Natural killer cell treated with Interleukin-12 subunit alpha and Interleukin-12 subunit beta and Interleukin-15 and Interleukin-18, amount 100 ng/mL, for 72 hours (primary cell): ENCODE data around the gene PACC1. TPM values are rescaled to one million over a fixed set of nuclear protein-coding genes. Genes with fewer than 3 reads are reported as not detected.
"Not testable (repeated sequence)": the region's sequence is repeated elsewhere in the genome, so short reads cannot be mapped to it uniquely, and the experiment has no call there.

ENCODE experiments used
- ATAC-seq, 2 donors: fragments of 150-1000 bp; cut with Tn5 transposase in 1 of 2; sonication (Bioruptor Pico), chemical (Tn5 transposase) in 1 of 2; 2 replicates each; pipeline ENCODE4 v1.10.0; 2021
- DNase-seq: peaks from one replicate; pipeline ENCODE4 v3.0.0; 2022; ENCODE audit warnings: low spot score
- H3K27ac Mint-ChIP-seq, 2 donors: 1 replicate in 1 of 2; 2 replicates in 1 of 2; pipeline ENCODE4 v1.8.0; 2022; ENCODE audit warnings: mixed read lengths in 2 of 2, mild to moderate bottlenecking in 1 of 2, moderate library complexity in 1 of 2
- H3K27me3 Mint-ChIP-seq, 2 donors: 1 replicate in 1 of 2; 2 replicates in 1 of 2; pipeline ENCODE4 v1.8.0; 2022; ENCODE audit warnings: mixed read lengths in 2 of 2
- H3K36me3 Mint-ChIP-seq: one replicate; pipeline ENCODE4 v1.8.0; 2022; ENCODE audit warnings: mixed read lengths
- H3K4me1 Mint-ChIP-seq, 2 donors: 1 replicate in 1 of 2; 2 replicates in 1 of 2; pipeline ENCODE4 v1.8.0; 2022; ENCODE audit warnings: low read depth in 2 of 2, mixed read lengths in 2 of 2, mild to moderate bottlenecking in 1 of 2
- H3K4me3 Mint-ChIP-seq: one replicate; pipeline ENCODE4 v1.8.0; 2022; ENCODE audit warnings: mixed read lengths
- H3K9me3 Mint-ChIP-seq: 2 replicates; pipeline ENCODE4 v1.8.0; 2022; ENCODE audit warnings: mixed read lengths
- total RNA-seq, 2 donors: library from RNA; stranded (reverse); gene quantifications; one replicate each; pipeline ENCODE4 v1.2.3, GENCODE V29; 2022

The PACC1 gene
- total RNA-seq, 2 donors from 2014 or later, result 11.8 to 26.6 TPM

DNA sequence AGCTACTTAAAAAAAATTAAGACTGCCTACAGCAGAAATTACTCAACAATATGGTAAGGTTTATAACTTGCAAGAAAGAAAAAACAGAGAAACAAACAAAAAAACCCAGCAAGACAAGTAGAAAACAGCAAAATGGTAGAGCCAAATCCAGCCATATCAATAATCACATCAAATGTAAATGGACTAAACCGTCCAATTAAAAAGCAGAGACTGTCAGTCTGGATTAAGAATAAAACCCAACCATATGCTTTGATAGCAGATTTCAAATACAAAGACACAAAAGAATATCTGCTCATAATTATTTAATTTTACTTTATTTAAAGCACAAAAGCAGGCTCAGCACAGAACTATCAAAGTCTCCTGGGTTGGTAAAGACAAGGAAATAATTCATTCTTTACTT, 17.5 kb downstream of the PACC1 start:
- peaks cover 39% of the 10 kb centered on the region for H3K36me3 Mint-ChIP-seq
- no peak for ATAC-seq
- peaks cover 6 to 13% of the 10 kb centered on the region in 2 donors for H3K4me1 Mint-ChIP-seq
- H3K9me3 Mint-ChIP-seq, result peaks cover 4% of the 10 kb centered on the region
- no peak for DNase-seq
- H3K27ac Mint-ChIP-seq, result no peak overlapping the region
- no peak overlapping the region for H3K4me3 Mint-ChIP-seq
- no peaks in the 10 kb centered on the region for H3K27me3 Mint-ChIP-seq

GRCh38 chr1:212396638-212397037, 18.0 kb downstream of the PACC1 start:
- Mint-ChIP-seq H3K4me1 (peaks cover 8 to 14% of the 10 kb centered on the region in 2 donors), H3K27ac (no peak overlapping the region), H3K4me3 (no peak overlapping the region), H3K27me3 (no peaks in the 10 kb centered on the region), H3K36me3 (peaks cover 39% of the 10 kb centered on the region), H3K9me3 (peaks cover 4% of the 10 kb centered on the region)
- DNase-seq (no peak), ATAC-seq (no peak)

GRCh38 chr1:212395678-212396437, 18.8 kb downstream of the PACC1 start:
- not testable (repeated sequence) for H3K27ac Mint-ChIP-seq

GRCh38 chr1:212388985-212389716, 25.5 kb downstream of the PACC1 start:
- DNase-seq (no peak), ATAC-seq (no peak)
- Mint-ChIP-seq H3K27ac (no peak overlapping the region), H3K27me3 (no peaks in the 10 kb centered on the region), H3K4me3 (no peak overlapping the region), H3K36me3 (peaks cover 26% of the 10 kb centered on the region), H3K4me1 (peaks cover 25 to 40% of the 10 kb centered on the region in 2 donors), H3K9me3 (no peaks in the 10 kb centered on the region)

More at GRCh38 chr1:212395678-212396437, 18.8 kb downstream of the PACC1 start:
- not testable (repeated sequence) for H3K4me3 Mint-ChIP-seq, H3K27me3 Mint-ChIP-seq, DNase-seq, ATAC-seq, H3K9me3 Mint-ChIP-seq
- Mint-ChIP-seq H3K36me3 (peaks cover 43% of the 10 kb centered on the region), H3K4me1 (peaks cover 10 to 16% of the 10 kb centered on the region in 2 donors)

- H3K4me3 Mint-ChIP-seq, result no peak overlapping the region
- no peak for DNase-seq
- ATAC-seq, result peak in 1 of 2 donors; percentile 52
- peaks cover 15 to 28% of the 10 kb centered on the region in 2 donors for H3K4me1 Mint-ChIP-seq
- H3K9me3 Mint-ChIP-seq, result no peaks in the 10 kb centered on the region
- no peak overlapping the region for H3K27ac Mint-ChIP-seq
- H3K27me3 Mint-ChIP-seq, result no peaks in the 10 kb centered on the region
- H3K36me3 Mint-ChIP-seq, result peaks cover 21% of the 10 kb centered on the region
Measured at GRCh38 chr1:212386029-212386428, 28.7 kb downstream of the PACC1 start.

DNA sequence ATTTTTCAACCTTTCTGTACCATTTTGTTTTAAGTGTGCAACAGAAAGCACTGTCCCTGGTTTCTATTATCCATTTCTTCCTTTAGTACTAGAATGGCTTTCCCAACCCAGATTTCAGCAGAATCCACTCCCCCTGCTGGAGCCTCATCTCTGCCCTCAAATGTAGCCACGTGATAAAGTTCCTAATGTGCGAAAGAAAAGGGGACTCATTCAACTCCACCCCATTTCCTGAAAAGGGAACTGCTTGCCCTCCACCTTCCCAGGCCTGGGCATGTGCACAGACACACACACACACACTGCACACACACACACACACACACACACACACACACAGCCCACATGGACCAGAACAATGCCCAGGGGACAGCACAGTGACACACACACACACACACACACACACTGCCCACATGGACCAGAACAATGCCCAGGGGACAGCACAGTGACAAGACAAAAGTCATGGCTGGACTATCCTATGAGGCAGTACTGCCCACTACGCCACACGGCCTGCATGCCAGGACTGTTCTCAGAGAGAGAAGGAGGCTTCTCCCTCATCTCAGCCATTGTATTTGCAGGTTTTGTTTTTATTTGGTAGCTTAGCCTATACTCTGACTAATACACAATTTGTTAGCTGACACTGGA, 33.2 kb downstream of the PACC1 start:
- Mint-ChIP-seq H3K9me3 (no peaks in the 10 kb centered on the region), H3K27ac (no peak overlapping the region), H3K4me1 (peaks cover 11% of the 10 kb centered on the region in 2 donors), H3K27me3 (no peaks in the 10 kb centered on the region), H3K36me3 (peaks cover 12% of the 10 kb centered on the region), H3K4me3 (no peak overlapping the region)
- ATAC-seq (no peak), DNase-seq (no peak)

GRCh38 chr1:212379366-212379765, 35.3 kb downstream of the PACC1 start:
- ATAC-seq (no peak), DNase-seq (no peak)
- Mint-ChIP-seq H3K27ac (no peak overlapping the region), H3K4me1 (no peaks in the 10 kb centered on the region), H3K9me3 (no peaks in the 10 kb centered on the region), H3K36me3 (peaks cover 7% of the 10 kb centered on the region), H3K4me3 (no peak overlapping the region), H3K27me3 (no peaks in the 10 kb centered on the region)

GRCh38 chr1:212377644-212378043, 37.0 kb downstream of the PACC1 start:
- Mint-ChIP-seq H3K4me1 (no peaks in the 10 kb centered on the region), H3K27me3 (no peaks in the 10 kb centered on the region), H3K9me3 (no peaks in the 10 kb centered on the region), H3K27ac (no peak overlapping the region), H3K36me3 (peaks cover 10% of the 10 kb centered on the region), H3K4me3 (no peak overlapping the region)
- DNase-seq (no peak), ATAC-seq (no peak)

DNA sequence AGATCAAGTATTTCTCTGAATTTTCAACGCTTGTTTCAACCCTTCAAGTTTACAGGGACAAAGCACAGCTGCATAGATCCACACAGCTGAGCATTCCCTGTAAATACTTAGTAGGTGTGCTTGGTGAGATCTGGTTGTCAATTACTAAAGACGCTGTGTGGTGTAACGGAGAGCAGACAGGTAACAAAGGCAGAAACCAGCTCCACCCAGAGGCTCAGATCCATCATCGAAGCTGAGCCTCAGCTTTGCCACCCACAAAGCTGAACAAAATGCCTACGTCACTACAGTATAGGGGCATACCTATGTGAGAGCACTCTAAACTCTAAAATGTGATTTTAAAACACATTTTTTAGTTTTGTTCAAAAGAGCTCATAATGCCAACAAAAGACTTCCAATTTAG, 38.7 kb downstream of the PACC1 start:
- Mint-ChIP-seq H3K27me3 (no peaks in the 10 kb centered on the region), H3K27ac (no peak overlapping the region), H3K36me3 (peaks cover 18% of the 10 kb centered on the region), H3K4me1 (no peaks in the 10 kb centered on the region), H3K4me3 (no peak overlapping the region), H3K9me3 (no peaks in the 10 kb centered on the region)
- ATAC-seq (no peak), DNase-seq (no peak)

DNA sequence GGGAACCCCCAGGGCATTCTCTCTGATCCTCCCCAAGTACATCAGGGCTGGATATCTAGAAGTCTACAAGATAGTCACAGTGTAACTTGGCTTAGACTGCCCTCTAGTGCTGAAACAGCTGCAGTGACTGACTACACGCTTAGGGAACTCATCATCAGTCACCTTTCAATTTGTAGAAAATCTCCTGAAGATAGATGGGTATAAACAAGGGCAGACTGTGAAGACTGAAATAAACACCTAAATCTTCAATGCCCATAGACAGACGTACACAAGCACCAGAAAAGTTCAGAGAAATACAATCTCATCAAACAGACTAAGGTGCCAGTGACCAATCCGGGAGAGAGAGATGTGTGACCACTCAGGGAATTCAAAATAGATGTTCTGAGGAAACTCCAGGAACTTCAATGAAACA, 46.6 kb downstream of the PACC1 start:
- peak; percentile 74 for DNase-seq
- ATAC-seq, result peak; percentile 85 to 92
- Mint-ChIP-seq H3K27me3 (no peaks in the 10 kb centered on the region), H3K9me3 (no peaks in the 10 kb centered on the region), H3K27ac (peak overlapping the region; percentile 10 to 24), H3K36me3 (peaks cover 28% of the 10 kb centered on the region), H3K4me1 (peaks cover 7 to 13% of the 10 kb centered on the region in 2 donors), H3K4me3 (no peak overlapping the region)

DNA sequence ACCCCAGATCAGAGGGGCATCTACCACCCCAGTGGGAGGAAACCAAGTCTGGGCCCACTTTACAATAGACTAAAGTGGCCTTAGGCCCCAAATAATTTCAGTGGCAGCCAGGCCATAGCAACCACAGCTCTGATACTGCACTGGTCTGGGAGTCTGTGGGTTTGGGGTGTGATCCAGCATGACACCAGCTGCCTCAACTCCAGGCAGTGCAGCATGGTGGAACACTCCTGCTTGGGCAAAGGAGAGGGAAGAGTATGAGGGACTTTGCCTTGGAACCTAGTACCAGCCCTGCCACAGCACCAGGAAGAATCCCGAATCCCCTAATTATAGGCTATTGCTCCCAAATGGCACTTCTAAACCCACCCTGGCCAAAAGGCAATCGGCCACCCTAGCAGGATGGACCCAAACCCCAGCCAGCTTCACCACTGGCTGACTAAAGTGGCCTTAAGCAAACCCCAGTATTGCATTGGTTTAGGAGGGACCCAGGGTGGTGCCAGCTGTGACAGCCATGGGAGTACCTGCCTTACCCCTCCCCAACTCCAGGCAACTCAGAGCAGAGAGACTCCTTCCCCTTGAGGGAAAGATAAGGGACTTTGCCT, 47.1 kb downstream of the PACC1 start:
- H3K27me3 Mint-ChIP-seq, result no peaks in the 10 kb centered on the region
- peaks cover 7 to 13% of the 10 kb centered on the region in 2 donors for H3K4me1 Mint-ChIP-seq
- no peaks in the 10 kb centered on the region for H3K9me3 Mint-ChIP-seq
- H3K4me3 Mint-ChIP-seq, result no peak overlapping the region
- peak overlapping the region; percentile 24 to 39 for H3K27ac Mint-ChIP-seq
- DNase-seq, result no peak
- H3K36me3 Mint-ChIP-seq, result peaks cover 26% of the 10 kb centered on the region
- peak; percentile 16 to 17 for ATAC-seq

GRCh38 chr1:212366901-212367300, 47.8 kb downstream of the PACC1 start:
- peaks cover 7 to 13% of the 10 kb centered on the region in 2 donors for H3K4me1 Mint-ChIP-seq
- H3K36me3 Mint-ChIP-seq, result peaks cover 22% of the 10 kb centered on the region
- H3K4me3 Mint-ChIP-seq, result no peak overlapping the region
- DNase-seq (no peak), ATAC-seq (no peak)
- H3K27me3 Mint-ChIP-seq, result no peaks in the 10 kb centered on the region
- H3K9me3 Mint-ChIP-seq, result no peaks in the 10 kb centered on the region
- H3K27ac Mint-ChIP-seq, result peak overlapping the region; percentile 39 to 49

DNA sequence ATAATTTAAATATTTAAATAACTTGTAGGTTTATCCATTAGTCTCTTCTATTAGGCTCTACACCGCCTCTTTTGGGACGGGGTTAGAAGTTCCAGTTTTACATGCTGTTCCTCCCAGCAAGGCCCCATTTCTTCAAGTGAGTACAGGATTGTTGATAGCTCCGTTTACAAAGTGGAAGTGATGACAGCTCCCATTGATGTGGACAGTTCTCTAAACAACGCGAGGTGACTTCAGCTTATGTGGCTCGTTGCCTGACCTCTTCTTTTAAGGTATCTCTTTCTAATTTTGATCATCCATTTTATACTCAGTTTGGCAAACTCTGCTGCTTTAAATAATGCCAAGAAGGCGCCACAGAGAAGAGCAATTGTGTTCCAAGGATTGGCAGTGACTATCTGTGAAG, 49.7 kb downstream of the PACC1 start:
- no peak for DNase-seq
- no peaks in the 10 kb centered on the region for H3K9me3 Mint-ChIP-seq
- peak overlapping the region; percentile 39 to 51 for H3K27ac Mint-ChIP-seq
- H3K27me3 Mint-ChIP-seq, result no peaks in the 10 kb centered on the region
- H3K4me1 Mint-ChIP-seq, result peaks cover 12 to 17% of the 10 kb centered on the region in 2 donors
- H3K36me3 Mint-ChIP-seq, result peaks cover 19% of the 10 kb centered on the region
- H3K4me3 Mint-ChIP-seq, result no peak overlapping the region
- ATAC-seq, result no peak
